Right lobe of liver (tissue), 6 donors: ENCODE data around the gene TLL1. TPM values are rescaled to one million over a fixed set of nuclear protein-coding genes. Genes with fewer than 3 reads are reported as not detected.

Experiments
- ATAC-seq, 4 donors: fragments of 200-7000 bp; cut with Tn5 transposase; one replicate each; pipeline ENCODE4 v1.9.1; 2020; ENCODE audit warnings: mild to moderate bottlenecking in 4 of 4, moderate library complexity in 4 of 4
- DNase-seq, 3 donors: peaks; one replicate each; pipeline ENCODE4 v3.0.0-alpha.2; 2020
- H3K27ac ChIP-seq, 3 donors: fragments of 200-600 bp; one replicate each; pipeline ENCODE4 v1.8.0; 2022
- H3K27me3 ChIP-seq, 2 donors: fragments of 200-600 bp; one replicate each; pipeline ENCODE4 v1.8.0; 2022
- H3K36me3 ChIP-seq, 4 donors: fragments of 200-600 bp; sonication (generic) in 1 of 4; one replicate each; pipeline versions ENCODE4 v1.5.1 to v1.8.0; 2017 to 2022; ENCODE audit warnings: control low read depth in 1 of 4
- H3K4me1 ChIP-seq, 4 donors: fragments of 200-600 bp; sonication (generic) in 1 of 4; one replicate each; pipeline versions ENCODE4 v1.5.1 to v1.8.0; 2017 to 2022; ENCODE audit warnings: control low read depth in 1 of 4
- H3K4me3 ChIP-seq, 3 donors: fragments of 200-600 bp; one replicate each; pipeline ENCODE4 v1.8.0; 2022
- H3K9me3 ChIP-seq, 4 donors: fragments of 200-600 bp; sonication (generic) in 1 of 4; one replicate each; pipeline versions ENCODE4 v1.5.1 to v1.8.0; 2017 to 2022; ENCODE audit warnings: control low read depth in 1 of 4
- POLR2A ChIP-seq: fragments of 450-650 bp; IDR thresholded peaks from one replicate; pipeline ENCODE4 v1.6.1; 2017; ENCODE audit warnings: antibody characterized with exemption, mild to moderate bottlenecking
- WGBS: methylation state at CpG from one replicate; pipeline ENCODE4 v1.1.6; 2018; ENCODE audit warnings: low coverage, low lambda C conversion rate; ENCODE audit not compliant: insufficient coverage; ENCODE audit errors: missing lambda C conversion rate; 5-methylcytosine and 5-hydroxymethylcytosine counted together
- intact Hi-C, 2 donors: fragments of 100-400 bp; cut with DNase I; formaldehyde crosslinking; loops; one replicate each; pipeline versions ENCODE4 v1.11.2 to v1.14.1; 2022
- total RNA-seq, 6 experiments: library from RNA; depleted of rRNA in 2 of 6; stranded (reverse); fragments of >200 nt in 2 of 6; fragmentation: NEBNext Ultra II Directional in 3 of 6; extraction: Animal tissue kit (Norgen Biotek cat#: 25700) in 3 of 6; gene quantifications; one replicate each; pipeline versions ENCODE4 v1.1.0 to v1.2.4, GENCODE V29; 2016 to 2023
- TF ChIP-seq, protein P1 (sequence below), 4 donors: fragments of 200-600 bp in 3 of 4; fragments of 450-650 bp in 1 of 4; IDR thresholded peaks; one replicate each; pipeline versions ENCODE4 v1.5.1 to v1.8.0; 2016 to 2022; ENCODE audit warnings: antibody characterized with exemption in 4 of 4, mild to moderate bottlenecking in 2 of 4
- donor health status: DM: no; HTN: yes; CAD: no.
- donor health status: DM: no; HTN: no; CAD: no.
- donor health status: DM: no; HTN: no; CAD: no.
- donor health status: DM: no; HTN: yes; CAD: no.
- donor health status: DM: no; HTN: yes; CAD: no.

TLL1 gene
- total RNA-seq, 6 experiments from 2014 or later: 0.15 to 0.34 (median 0.26) TPM

- no peak overlapping the region for H3K27ac ChIP-seq
- no peaks in the 10 kb centered on the region for H3K4me1 ChIP-seq
- H3K4me3 ChIP-seq: no peak overlapping the region
- H3K9me3 ChIP-seq: no peaks in the 10 kb centered on the region
- H3K36me3 ChIP-seq: no peaks in the 10 kb centered on the region
- DNase-seq: no peak
- no peak for ATAC-seq
- TF ChIP-seq, protein P1, sequence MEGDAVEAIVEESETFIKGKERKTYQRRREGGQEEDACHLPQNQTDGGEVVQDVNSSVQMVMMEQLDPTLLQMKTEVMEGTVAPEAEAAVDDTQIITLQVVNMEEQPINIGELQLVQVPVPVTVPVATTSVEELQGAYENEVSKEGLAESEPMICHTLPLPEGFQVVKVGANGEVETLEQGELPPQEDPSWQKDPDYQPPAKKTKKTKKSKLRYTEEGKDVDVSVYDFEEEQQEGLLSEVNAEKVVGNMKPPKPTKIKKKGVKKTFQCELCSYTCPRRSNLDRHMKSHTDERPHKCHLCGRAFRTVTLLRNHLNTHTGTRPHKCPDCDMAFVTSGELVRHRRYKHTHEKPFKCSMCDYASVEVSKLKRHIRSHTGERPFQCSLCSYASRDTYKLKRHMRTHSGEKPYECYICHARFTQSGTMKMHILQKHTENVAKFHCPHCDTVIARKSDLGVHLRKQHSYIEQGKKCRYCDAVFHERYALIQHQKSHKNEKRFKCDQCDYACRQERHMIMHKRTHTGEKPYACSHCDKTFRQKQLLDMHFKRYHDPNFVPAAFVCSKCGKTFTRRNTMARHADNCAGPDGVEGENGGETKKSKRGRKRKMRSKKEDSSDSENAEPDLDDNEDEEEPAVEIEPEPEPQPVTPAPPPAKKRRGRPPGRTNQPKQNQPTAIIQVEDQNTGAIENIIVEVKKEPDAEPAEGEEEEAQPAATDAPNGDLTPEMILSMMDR (IDR thresholded peaks at IDR 0.05): no peak
- TF ChIP-seq POLR2A: no peak
- WGBS: 50% methylated on average over 7 of the region's 8 CpGs
- intact Hi-C loops: no loop called here
- no peaks in the 10 kb centered on the region for H3K27me3 ChIP-seq
Observed at GRCh38 chr4:165966833-165967232, 93.8 kb downstream of the TLL1 start.

- no peak overlapping the region for H3K27ac ChIP-seq
- H3K36me3 ChIP-seq: no peaks in the 10 kb centered on the region
- 65% methylated on average over 2 of the region's 2 CpGs for WGBS
- H3K4me3 ChIP-seq: no peak overlapping the region
- DNase-seq (no peak), ATAC-seq (no peak)
- TF ChIP-seq, protein P1 (IDR thresholded peaks at IDR 0.05): no peak
- TF ChIP-seq POLR2A: no peak
- no peaks in the 10 kb centered on the region for H3K4me1 ChIP-seq
- H3K27me3 ChIP-seq: no peaks in the 10 kb centered on the region
- intact Hi-C loops: no loop called here
- no peaks in the 10 kb centered on the region for H3K9me3 ChIP-seq
Observed at GRCh38 chr4:165967486-165967885, 94.4 kb downstream of the TLL1 start.

GRCh38 chr4:165970703-165971420, 97.8 kb downstream of the TLL1 start:
- DNase-seq: no peak
- TF ChIP-seq POLR2A: no peak
- TF ChIP-seq, protein P1 (IDR thresholded peaks at IDR 0.05): no peak
- Histone ChIP-seq H3K27ac (no peak overlapping the region), H3K9me3 (no peaks in the 10 kb centered on the region), H3K36me3 (no peaks in the 10 kb centered on the region), H3K4me1 (no peaks in the 10 kb centered on the region), H3K4me3 (no peak overlapping the region), H3K27me3 (no peaks in the 10 kb centered on the region)
- WGBS: 59% methylated on average over 4 of the region's 4 CpGs
- no peak for ATAC-seq
- intact Hi-C loops: no loop called here

DNA sequence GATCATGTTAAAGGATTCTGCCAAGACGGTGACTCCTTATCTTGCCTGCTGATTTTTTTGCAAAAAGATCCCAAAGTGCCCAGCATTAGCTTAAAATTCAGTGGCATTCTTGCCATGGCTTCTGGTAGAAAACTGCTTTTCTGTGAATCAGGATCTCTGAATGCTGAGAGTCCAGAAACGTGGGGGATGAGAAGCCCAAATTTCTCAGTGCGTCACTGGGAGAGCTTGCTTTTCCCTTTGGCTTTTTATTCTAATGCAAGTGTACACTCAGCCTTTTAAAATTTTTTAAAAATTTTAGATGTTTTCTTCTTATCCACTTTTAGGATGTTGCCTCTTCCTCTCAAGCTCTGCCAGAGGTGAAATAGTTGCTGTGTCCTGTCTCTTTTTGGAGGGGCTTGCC, 98.4 kb downstream of the TLL1 start:
- 48% methylated on average over 2 of the region's 3 CpGs for WGBS
- H3K4me1 ChIP-seq: no peaks in the 10 kb centered on the region
- H3K27me3 ChIP-seq: no peaks in the 10 kb centered on the region
- H3K36me3 ChIP-seq: no peaks in the 10 kb centered on the region
- intact Hi-C loops: no loop called here
- ATAC-seq (no peak), DNase-seq (no peak)
- TF ChIP-seq POLR2A: no peak
- TF ChIP-seq, protein P1 (IDR thresholded peaks at IDR 0.05): no peak
- H3K9me3 ChIP-seq: no peaks in the 10 kb centered on the region
- H3K27ac ChIP-seq: no peak overlapping the region
- H3K4me3 ChIP-seq: no peak overlapping the region
